ENCODE measurements around the gene YIF1A. TPM values are rescaled to one million over a fixed set of nuclear protein-coding genes. Genes with fewer than 3 reads are reported as not detected.
"Not testable (repeated sequence)": the region's sequence is repeated elsewhere in the genome, so short reads cannot be mapped to it uniquely, and the experiment has no call there.

Gene YIF1A
- total and polyA plus RNA-seq, 2 donors = 62.0 to 84.7 TPM

DNA sequence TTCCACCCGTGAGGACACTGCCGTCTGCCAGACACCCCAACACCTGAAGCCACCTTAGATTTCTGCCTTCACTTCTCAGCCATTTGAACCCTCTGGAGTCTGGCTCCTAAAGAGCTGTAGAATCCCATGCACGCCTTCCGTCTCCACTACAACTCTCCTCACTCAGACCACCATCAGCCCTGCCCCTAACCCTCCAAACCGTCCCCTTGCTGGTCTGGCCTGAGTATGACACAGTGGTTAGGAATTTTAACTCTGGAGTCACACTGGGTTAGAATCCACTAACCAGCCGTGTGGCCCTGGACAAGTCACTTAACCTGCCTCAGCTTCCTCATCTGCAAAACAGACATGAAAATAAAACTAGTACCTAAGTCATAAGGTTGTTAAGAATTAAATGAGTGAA lies 7.9 kb downstream of the YIF1A start:
- DNase-seq (ENCODE audit: extremely low spot score) = no peak
- 77% methylated on average over 6 of the region's 6 CpGs for WGBS
- no peaks in the 10 kb centered on the region for H3K4me1 ChIP-seq (ENCODE audit: insufficient read depth)
- H3K4me3 ChIP-seq (ENCODE audit: low read depth, low read length) = no peak overlapping the region
- no peak overlapping the region for H3K27ac ChIP-seq (ENCODE audit: low read depth)
- H3K36me3 ChIP-seq (ENCODE audit: insufficient read depth) = peaks cover 5% of the 10 kb centered on the region

DNA sequence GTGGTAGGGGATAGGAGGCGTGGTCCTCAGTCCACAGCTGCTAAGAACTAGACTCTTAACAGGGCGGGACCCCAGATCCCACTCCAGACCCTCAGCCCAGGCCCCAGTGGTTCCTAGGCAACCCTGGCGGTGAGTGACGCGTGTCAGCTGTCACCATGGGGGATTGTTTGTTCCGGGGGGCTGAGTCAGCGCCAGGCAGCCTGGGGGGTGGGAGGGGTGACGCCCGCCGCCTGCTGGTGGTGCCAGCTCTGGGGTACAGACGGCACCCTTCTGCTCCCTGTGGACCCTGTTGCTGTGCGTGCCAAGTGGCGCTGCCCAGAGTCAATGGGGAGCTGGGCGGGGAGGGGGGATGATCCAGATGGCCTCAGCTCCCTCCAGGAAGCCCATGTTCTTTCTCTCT lies 8.5 kb downstream of the YIF1A start:
- WGBS = 76% methylated on average over 14 of the region's 14 CpGs
- peaks cover 7% of the 10 kb centered on the region for H3K36me3 ChIP-seq (ENCODE audit: insufficient read depth)
- DNase-seq (ENCODE audit: extremely low spot score) = no peak
- no peak overlapping the region for H3K27ac ChIP-seq (ENCODE audit: low read depth)
- H3K4me3 ChIP-seq (ENCODE audit: low read depth, low read length) = no peak overlapping the region
- H3K4me1 ChIP-seq (ENCODE audit: insufficient read depth) = no peaks in the 10 kb centered on the region

GRCh38 chr11:66279092-66279734 lies 9.7 kb downstream of the YIF1A start:
- Histone ChIP-seq H3K4me3 (ENCODE audit: low read depth, low read length) (no peak overlapping the region), H3K27ac (ENCODE audit: low read depth) (no peak overlapping the region), H3K4me1 (ENCODE audit: insufficient read depth) (no peaks in the 10 kb centered on the region), H3K36me3 (ENCODE audit: insufficient read depth) (peaks cover 6% of the 10 kb centered on the region)
- no peak for DNase-seq (ENCODE audit: extremely low spot score)
- WGBS = 64% methylated on average over 15 of the region's 15 CpGs

DNA sequence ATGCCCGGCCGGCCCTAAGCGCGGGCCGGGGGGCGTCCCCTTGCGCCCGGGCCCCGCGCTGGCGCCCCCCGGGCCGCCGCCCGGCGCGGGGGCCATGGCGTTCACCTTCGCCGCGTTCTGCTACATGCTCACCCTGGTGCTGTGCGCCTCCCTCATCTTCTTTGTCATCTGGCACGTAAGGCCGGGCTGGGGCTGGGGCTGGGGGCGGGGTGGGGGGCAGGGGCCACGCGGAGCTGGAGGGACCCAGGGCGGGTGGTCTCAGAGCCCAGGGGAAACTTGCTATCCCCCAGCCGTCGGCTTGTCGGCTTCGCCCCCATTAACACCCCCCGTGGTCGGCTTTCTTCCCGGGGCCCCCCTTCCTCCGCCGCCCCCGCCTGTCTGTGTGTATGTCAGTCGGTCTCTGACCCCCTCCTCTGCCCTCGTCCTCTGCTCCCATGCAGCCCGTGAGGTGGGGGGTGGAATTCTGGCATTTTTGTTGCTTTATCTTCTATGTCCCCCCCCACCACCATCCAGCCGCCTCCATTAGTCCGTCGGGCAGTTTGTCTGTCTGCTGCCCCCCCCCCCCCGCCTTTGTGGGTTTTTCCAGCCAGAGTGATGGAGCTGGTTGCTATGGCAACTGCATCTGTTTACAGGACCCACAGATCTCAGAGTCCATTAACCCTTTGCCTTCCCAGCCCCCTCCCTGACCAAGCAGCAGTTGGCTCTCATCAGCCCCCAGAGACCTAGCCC lies 10.4 kb downstream of the YIF1A start:
- peak overlapping the region; percentile 23 for H3K4me3 ChIP-seq (ENCODE audit: low read depth, low read length)
- no peak for DNase-seq (ENCODE audit: extremely low spot score)
- peaks cover 8% of the 10 kb centered on the region for H3K36me3 ChIP-seq (ENCODE audit: insufficient read depth)
- no peaks in the 10 kb centered on the region for H3K4me1 ChIP-seq (ENCODE audit: insufficient read depth)
- no peak overlapping the region for H3K27ac ChIP-seq (ENCODE audit: low read depth)
- WGBS = 3% methylated on average over 43 of the region's 45 CpGs

GRCh38 chr11:66277471-66278362 lies 11.2 kb downstream of the YIF1A start, which contains the start of gene CNIH2:
TSS of gene CNIH2 (plus strand) at chr11:66278175. CDS start at chr11:66278457, 282 bp downstream.
- peaks cover 8% of the 10 kb centered on the region for H3K36me3 ChIP-seq (ENCODE audit: insufficient read depth)
- no peak for DNase-seq (ENCODE audit: extremely low spot score)
- no peaks in the 10 kb centered on the region for H3K4me1 ChIP-seq (ENCODE audit: insufficient read depth)
- peak within 1 kb of the TSS; percentile 23 for H3K4me3 ChIP-seq (ENCODE audit: low read depth, low read length)
- no peak within 1 kb of the TSS for H3K27ac ChIP-seq (ENCODE audit: low read depth)
- 6% methylated on average over 84 of the region's 84 CpGs for WGBS

DNA sequence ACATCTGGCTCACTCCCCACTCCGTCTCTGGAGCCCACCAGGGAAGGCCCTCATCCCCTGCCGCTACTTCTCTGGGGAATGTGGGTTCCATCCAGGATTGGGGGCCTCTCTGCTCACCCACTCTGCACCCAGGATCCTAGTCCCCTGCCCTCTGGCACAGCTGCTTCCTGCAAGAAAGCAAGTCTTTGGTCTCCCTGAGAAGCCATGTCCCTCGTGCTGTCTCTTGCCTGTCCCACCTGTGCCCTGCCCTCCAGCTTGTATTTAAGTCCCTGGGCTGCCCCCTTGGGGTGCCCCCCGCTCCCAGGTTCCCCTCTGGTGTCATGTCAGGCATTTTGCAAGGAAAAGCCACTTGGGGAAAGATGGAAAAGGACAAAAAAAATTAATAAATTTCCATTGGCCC lies 11.9 kb downstream of the YIF1A start:
- not testable (repeated sequence) for H3K4me1 ChIP-seq (ENCODE audit: insufficient read depth); H3K4me3 ChIP-seq (ENCODE audit: low read depth, low read length); DNase-seq (ENCODE audit: extremely low spot score); H3K27ac ChIP-seq (ENCODE audit: low read depth); H3K36me3 ChIP-seq (ENCODE audit: insufficient read depth)
- WGBS = 75% methylated on average over 4 of the region's 4 CpGs

DNA sequence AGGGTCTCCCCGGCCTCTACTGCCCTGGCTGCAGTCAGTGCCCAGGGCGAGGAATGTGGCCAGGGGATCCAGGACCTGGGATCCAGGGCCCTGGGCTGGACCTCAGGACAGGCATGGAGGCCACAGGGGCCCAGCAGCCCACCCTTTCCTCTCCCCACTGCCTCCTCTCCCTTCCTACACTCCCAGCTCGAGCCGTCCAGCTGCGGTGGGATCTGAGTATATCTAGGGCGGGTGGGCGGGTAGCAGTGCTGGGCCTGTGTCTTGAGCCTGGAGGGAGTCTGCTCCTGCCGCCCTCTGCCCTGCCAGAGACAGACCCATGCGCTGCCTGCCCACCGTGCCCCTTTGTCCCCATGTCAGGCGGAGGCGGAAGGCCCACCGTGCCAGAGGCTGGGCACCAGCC lies 12.3 kb downstream of the YIF1A start:
- WGBS = 78% methylated on average over 13 of the region's 13 CpGs
- H3K27ac ChIP-seq (ENCODE audit: low read depth); H3K4me1 ChIP-seq (ENCODE audit: insufficient read depth); H3K4me3 ChIP-seq (ENCODE audit: low read depth, low read length); DNase-seq (ENCODE audit: extremely low spot score); H3K36me3 ChIP-seq (ENCODE audit: insufficient read depth): not testable (repeated sequence)

- H3K36me3 ChIP-seq (ENCODE audit: insufficient read depth) = peaks cover 8% of the 10 kb centered on the region
These were observed 12.8 kb downstream of the YIF1A start for GRCh38 chr11:66275984-66276612.

DNA sequence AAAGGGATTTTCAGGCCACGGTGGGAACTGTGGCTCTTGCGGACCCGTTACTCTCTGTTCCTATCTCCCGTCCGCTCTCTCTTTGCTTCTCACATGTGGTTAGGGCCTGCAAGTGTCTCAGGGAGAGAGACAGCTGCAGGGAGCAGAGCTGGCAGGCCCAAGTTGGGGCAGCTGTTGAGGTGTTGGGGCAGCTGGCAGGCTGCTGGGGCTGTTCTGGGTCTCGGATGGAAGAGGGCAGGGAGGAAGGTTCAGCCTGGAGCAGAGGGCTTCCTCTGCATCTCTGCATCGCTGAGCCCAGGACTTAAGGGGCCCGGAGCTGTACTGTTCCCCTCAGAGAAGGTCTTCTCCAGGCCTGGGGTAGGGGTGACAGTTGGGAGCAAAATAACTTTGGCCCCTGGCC lies 13.5 kb downstream of the YIF1A start:
- Histone ChIP-seq H3K36me3 (ENCODE audit: insufficient read depth) (peaks cover 8% of the 10 kb centered on the region), H3K4me1 (ENCODE audit: insufficient read depth) (no peaks in the 10 kb centered on the region), H3K27ac (ENCODE audit: low read depth) (no peak overlapping the region), H3K4me3 (ENCODE audit: low read depth, low read length) (no peak overlapping the region)
- no peak for DNase-seq (ENCODE audit: extremely low spot score)
- WGBS = 92% methylated on average over 8 of the region's 8 CpGs

More at GRCh38 chr11:66275984-66276612, 12.8 kb downstream of the YIF1A start:
- Histone ChIP-seq H3K4me1 (ENCODE audit: insufficient read depth) (no peaks in the 10 kb centered on the region), H3K27ac (ENCODE audit: low read depth) (no peak overlapping the region), H3K4me3 (ENCODE audit: low read depth, low read length) (no peak overlapping the region)
- no peak for DNase-seq (ENCODE audit: extremely low spot score)
- WGBS = 85% methylated on average over 14 of the region's 14 CpGs

DNA sequence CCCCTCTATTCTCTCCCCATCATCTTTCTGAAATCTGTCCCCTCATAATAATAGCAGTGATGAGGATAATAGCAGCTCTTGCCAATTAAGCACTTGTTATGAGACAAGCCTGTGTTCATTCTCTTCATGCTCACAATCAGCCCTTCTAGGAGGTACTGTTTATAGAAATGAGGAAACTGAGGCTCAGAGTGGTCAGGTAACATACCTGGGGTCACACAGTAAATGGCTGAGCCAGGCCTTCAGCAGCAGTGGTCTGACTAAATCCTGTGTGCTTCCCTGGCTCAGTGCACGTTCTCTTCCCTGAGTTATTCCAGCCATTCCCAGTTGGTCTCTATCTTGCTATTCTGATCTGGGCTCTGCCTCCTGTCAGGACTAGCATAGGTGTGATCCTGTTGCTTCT lies 14.7 kb downstream of the YIF1A start:
- DNase-seq (ENCODE audit: extremely low spot score) = no peak
- Histone ChIP-seq H3K4me1 (ENCODE audit: insufficient read depth) (no peaks in the 10 kb centered on the region), H3K4me3 (ENCODE audit: low read depth, low read length) (no peak overlapping the region), H3K36me3 (ENCODE audit: insufficient read depth) (peaks cover 8% of the 10 kb centered on the region), H3K27ac (ENCODE audit: low read depth) (no peak overlapping the region)
- WGBS = 53% methylated on average over 1 of the region's 1 CpG

- Histone ChIP-seq H3K27ac (ENCODE audit: low read depth) (no peak overlapping the region), H3K4me3 (ENCODE audit: low read depth, low read length) (no peak overlapping the region), H3K4me1 (ENCODE audit: insufficient read depth) (no peaks in the 10 kb centered on the region), H3K36me3 (ENCODE audit: insufficient read depth) (peaks cover 8% of the 10 kb centered on the region)
- no peak for DNase-seq (ENCODE audit: extremely low spot score)
- 94% methylated on average over 2 of the region's 2 CpGs for WGBS
These were observed 16.3 kb downstream of the YIF1A start for GRCh38 chr11:66272596-66272995.

GRCh38 chr11:66271816-66272215 lies 17.1 kb downstream of the YIF1A start:
- WGBS = 95% methylated on average over 7 of the region's 7 CpGs
- no peak for DNase-seq (ENCODE audit: extremely low spot score)
- Histone ChIP-seq H3K4me3 (ENCODE audit: low read depth, low read length) (no peak overlapping the region), H3K27ac (ENCODE audit: low read depth) (no peak overlapping the region), H3K4me1 (ENCODE audit: insufficient read depth) (no peaks in the 10 kb centered on the region), H3K36me3 (ENCODE audit: insufficient read depth) (peaks cover 8% of the 10 kb centered on the region)

Measured in urinary bladder (tissue), 4 donors.